ENCODE measurements around the gene MGAT4A. TPM values are rescaled to one million over a fixed set of nuclear protein-coding genes. Genes with fewer than 3 reads are reported as not detected.
A peak's percentile ranks its signal among the peaks of the same experiment; 100 is the strongest.

The MGAT4A gene
- total and polyA plus RNA-seq, 2 of the 13 experiments (the other 11 are each of a cell fraction or from before 2014, with no cell fraction given): 47.2 to 90.9 TPM

DNA sequence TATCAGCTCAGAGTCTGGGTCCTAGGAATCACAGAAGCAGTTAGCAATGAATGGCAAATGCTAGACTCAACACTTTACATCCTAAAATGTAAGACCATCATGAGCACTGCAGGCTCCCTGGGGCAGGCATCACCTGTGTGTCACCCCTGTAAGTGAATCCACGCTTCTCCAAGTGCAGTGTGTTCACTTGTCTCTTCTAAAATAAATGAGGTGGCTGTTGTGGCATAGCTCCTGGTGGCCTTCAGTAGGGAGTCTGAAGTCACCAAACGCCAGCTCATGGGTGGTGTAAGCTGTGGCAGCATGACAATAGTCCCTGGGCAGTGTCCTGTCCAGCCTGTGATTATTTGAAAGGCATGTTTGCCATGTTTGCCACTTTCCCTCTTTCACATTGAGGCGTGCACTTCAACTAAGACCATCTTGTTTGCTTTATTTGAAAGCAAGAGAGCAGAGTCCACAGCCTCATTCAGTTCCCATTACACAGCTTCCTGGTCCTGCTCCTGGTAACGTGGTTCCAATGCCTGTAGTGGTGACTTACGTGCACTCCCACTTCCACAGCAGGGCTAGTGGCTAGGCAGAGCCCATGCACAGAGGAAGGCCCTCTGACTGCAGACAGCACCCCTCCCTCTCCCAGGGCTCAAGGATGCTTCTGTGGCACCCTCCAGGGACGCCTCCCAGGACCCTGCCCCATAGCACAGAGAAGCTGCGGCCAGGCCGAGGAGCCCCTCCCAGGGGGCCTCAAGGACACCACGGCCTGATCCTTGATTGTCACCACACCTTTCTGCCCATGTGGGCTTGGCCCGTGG, 146.9 kb downstream of the MGAT4A start (continued):
- TF ChIP-seq, protein P1, sequence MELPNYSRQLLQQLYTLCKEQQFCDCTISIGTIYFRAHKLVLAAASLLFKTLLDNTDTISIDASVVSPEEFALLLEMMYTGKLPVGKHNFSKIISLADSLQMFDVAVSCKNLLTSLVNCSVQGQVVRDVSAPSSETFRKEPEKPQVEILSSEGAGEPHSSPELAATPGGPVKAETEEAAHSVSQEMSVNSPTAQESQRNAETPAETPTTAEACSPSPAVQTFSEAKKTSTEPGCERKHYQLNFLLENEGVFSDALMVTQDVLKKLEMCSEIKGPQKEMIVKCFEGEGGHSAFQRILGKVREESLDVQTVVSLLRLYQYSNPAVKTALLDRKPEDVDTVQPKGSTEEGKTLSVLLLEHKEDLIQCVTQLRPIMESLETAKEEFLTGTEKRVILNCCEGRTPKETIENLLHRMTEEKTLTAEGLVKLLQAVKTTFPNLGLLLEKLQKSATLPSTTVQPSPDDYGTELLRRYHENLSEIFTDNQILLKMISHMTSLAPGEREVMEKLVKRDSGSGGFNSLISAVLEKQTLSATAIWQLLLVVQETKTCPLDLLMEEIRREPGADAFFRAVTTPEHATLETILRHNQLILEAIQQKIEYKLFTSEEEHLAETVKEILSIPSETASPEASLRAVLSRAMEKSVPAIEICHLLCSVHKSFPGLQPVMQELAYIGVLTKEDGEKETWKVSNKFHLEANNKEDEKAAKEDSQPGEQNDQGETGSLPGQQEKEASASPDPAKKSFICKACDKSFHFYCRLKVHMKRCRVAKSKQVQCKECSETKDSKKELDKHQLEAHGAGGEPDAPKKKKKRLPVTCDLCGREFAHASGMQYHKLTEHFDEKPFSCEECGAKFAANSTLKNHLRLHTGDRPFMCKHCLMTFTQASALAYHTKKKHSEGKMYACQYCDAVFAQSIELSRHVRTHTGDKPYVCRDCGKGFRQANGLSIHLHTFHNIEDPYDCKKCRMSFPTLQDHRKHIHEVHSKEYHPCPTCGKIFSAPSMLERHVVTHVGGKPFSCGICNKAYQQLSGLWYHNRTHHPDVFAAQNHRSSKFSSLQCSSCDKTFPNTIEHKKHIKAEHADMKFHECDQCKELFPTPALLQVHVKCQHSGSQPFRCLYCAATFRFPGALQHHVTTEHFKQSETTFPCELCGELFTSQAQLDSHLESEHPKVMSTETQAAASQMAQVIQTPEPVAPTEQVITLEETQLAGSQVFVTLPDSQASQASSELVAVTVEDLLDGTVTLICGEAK (IDR thresholded peaks at IDR 0.05): no peak
- TF ChIP-seq, protein P1 (CRISPR knock-in tag; IDR thresholded peaks at IDR 0.05): peak; percentile 69
- TF ChIP-seq, protein P2, sequence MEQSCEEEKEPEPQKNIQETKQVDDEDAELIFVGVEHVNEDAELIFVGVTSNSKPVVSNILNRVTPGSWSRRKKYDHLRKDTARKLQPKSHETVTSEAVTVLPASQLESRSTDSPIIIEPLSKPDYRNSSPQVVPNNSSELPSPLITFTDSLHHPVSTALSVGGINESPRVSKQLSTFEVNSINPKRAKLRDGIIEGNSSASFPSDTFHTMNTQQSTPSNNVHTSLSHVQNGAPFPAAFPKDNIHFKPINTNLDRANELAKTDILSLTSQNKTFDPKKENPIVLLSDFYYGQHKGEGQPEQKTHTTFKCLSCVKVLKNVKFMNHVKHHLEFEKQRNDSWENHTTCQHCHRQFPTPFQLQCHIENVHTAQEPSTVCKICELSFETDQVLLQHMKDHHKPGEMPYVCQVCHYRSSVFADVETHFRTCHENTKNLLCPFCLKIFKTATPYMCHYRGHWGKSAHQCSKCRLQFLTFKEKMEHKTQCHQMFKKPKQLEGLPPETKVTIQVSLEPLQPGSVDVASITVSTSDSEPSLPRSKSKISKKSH (CRISPR knock-in tag; IDR thresholded peaks at IDR 0.05; ENCODE audit: borderline replicate concordance): peak; percentile 85; the same call in 1 of the 2 replicates
- TF ChIP-seq, protein P3, sequence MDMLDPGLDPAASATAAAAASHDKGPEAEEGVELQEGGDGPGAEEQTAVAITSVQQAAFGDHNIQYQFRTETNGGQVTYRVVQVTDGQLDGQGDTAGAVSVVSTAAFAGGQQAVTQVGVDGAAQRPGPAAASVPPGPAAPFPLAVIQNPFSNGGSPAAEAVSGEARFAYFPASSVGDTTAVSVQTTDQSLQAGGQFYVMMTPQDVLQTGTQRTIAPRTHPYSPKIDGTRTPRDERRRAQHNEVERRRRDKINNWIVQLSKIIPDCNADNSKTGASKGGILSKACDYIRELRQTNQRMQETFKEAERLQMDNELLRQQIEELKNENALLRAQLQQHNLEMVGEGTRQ (IDR thresholded peaks at IDR 0.05; ENCODE audit: low read depth, low read length): peak; percentile 25; the same call in 1 of the 2 replicates
- TF ChIP-seq, protein P3 (CRISPR knock-in tag; IDR thresholded peaks at IDR 0.05; ENCODE audit: borderline replicate concordance): no peak
- TF ChIP-seq, protein P4, sequence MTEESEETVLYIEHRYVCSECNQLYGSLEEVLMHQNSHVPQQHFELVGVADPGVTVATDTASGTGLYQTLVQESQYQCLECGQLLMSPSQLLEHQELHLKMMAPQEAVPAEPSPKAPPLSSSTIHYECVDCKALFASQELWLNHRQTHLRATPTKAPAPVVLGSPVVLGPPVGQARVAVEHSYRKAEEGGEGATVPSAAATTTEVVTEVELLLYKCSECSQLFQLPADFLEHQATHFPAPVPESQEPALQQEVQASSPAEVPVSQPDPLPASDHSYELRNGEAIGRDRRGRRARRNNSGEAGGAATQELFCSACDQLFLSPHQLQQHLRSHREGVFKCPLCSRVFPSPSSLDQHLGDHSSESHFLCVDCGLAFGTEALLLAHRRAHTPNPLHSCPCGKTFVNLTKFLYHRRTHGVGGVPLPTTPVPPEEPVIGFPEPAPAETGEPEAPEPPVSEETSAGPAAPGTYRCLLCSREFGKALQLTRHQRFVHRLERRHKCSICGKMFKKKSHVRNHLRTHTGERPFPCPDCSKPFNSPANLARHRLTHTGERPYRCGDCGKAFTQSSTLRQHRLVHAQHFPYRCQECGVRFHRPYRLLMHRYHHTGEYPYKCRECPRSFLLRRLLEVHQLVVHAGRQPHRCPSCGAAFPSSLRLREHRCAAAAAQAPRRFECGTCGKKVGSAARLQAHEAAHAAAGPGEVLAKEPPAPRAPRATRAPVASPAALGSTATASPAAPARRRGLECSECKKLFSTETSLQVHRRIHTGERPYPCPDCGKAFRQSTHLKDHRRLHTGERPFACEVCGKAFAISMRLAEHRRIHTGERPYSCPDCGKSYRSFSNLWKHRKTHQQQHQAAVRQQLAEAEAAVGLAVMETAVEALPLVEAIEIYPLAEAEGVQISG (CRISPR knock-in tag; IDR thresholded peaks at IDR 0.05): peak; percentile 85
- peak; percentile 87 for TF ChIP-seq ZNF788 (CRISPR knock-in tag; IDR thresholded peaks at IDR 0.05; ENCODE audit: borderline replicate concordance)
- no peak for TF ChIP-seq RFXANK (CRISPR knock-in tag; IDR thresholded peaks at IDR 0.05)
- TF ChIP-seq, protein P5, sequence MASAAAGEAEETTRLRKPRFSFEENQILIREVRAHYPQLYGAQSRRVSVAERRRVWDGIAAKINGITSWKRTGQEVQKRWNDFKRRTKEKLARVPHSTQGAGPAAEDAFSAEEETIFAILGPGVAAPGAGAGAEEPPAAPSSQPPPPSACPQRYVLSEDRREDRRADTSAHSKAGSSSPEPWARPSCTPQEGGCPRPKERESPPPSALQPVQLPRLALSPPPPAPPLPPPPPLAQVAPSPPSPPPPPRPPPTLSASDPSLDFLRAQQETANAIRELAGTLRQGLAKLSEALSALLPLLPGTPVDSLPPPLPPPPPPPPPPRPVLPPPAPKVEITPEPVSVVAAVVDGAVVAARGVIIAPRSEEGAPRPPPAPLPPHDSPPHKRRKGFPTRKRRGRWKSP (CRISPR knock-in tag; IDR thresholded peaks at IDR 0.05): 0 out of 2 replicates have a peak, but pooled peaks have one; percentile 14
- TF ChIP-seq ZNF350 (CRISPR knock-in tag; IDR thresholded peaks at IDR 0.05; ENCODE audit: borderline replicate concordance, low read depth): peak; percentile 56
